Measurements from ENCODE around the gene HIP1. TPM values are rescaled to one million over a fixed set of nuclear protein-coding genes. Genes with fewer than 3 reads are reported as not detected.

Gene HIP1
- polyA plus RNA-seq, 1 of the 3 experiments (the other 2 are of a cell fraction): 11.3 TPM

- CTCF ChIA-PET: no interaction called here
- H3K27me3 ChIP-seq (ENCODE audit: insufficient read depth): no peaks in the 10 kb centered on the region
- no peak overlapping the region for H3K9ac ChIP-seq
- no peak overlapping the region for H2AFZ ChIP-seq (ENCODE audit: low read depth)
- WGBS (ENCODE audit: low lambda C conversion rate): 86% methylated on average over 4 of the region's 4 CpGs
- TF ChIP-seq TCF12 (IDR thresholded peaks at IDR 0.05) (no peak), SMC3 (IDR thresholded peaks at IDR 0.05; ENCODE audit: low read depth, low read length) (no peak), TAF1 (IDR thresholded peaks at IDR 0.05; ENCODE audit: borderline replicate concordance, low read depth, low read length) (no peak), NFIC (IDR thresholded peaks at IDR 0.05; ENCODE audit: borderline replicate concordance) (no peak), GABPA (IDR thresholded peaks at IDR 0.05; ENCODE audit: low read depth) (no peak), NRF1 (IDR thresholded peaks at IDR 0.05; ENCODE audit: low read depth, low read length) (no peak), USF1 (IDR thresholded peaks at IDR 0.05; ENCODE audit: borderline replicate concordance, low read depth) (no peak), MAX (IDR thresholded peaks at IDR 0.05; ENCODE audit: low read depth) (no peak), SIN3A (IDR thresholded peaks at IDR 0.05; ENCODE audit: borderline replicate concordance, low read depth, low read length) (no peak), FOXM1 (IDR thresholded peaks at IDR 0.05; ENCODE audit: low read depth) (no peak), POLR2AphosphoS5 (IDR thresholded peaks at IDR 0.05; ENCODE audit: low read depth, low read length) (no peak), CTCF (IDR thresholded peaks at IDR 0.05) (no peak), USF2 (IDR thresholded peaks at IDR 0.05; ENCODE audit: borderline replicate concordance, low read depth, low read length) (no peak), IRF3 (IDR thresholded peaks at IDR 0.05; ENCODE audit: low read depth, low read length) (no peak), FOXJ3 (CRISPR knock-in tag; IDR thresholded peaks at IDR 0.05) (no peak), YY1 (IDR thresholded peaks at IDR 0.05; ENCODE audit: low read depth) (no peak), EZH2phosphoT487 (IDR thresholded peaks at IDR 0.05; ENCODE audit: borderline replicate concordance, low read depth) (no peak)
- no peaks in the 10 kb centered on the region for H3F3A ChIP-seq (replicated peaks; ENCODE audit: insufficient read depth)
- POLR2A ChIA-PET: no interaction called here
- no peak overlapping the region for H3K4me3 ChIP-seq (ENCODE audit: low read depth in 2 of 2, low read length in 1 of 2)
- no peaks in the 10 kb centered on the region for H3K9me2 ChIP-seq
- no peaks in the 10 kb centered on the region for H3K36me3 ChIP-seq (replicated peaks in 1 of 2; ENCODE audit: control insufficient read depth in 1 of 2, insufficient read depth in 2 of 2, low read length in 1 of 2)
- no peaks in the 10 kb centered on the region for H3K79me2 ChIP-seq (ENCODE audit: insufficient read depth)
- no peak overlapping the region for H3K4me2 ChIP-seq
- no peaks in the 10 kb centered on the region for H4K20me1 ChIP-seq (ENCODE audit: insufficient read depth)
- DNase-seq: no peak
- H3K9me3 ChIP-seq: no peaks in the 10 kb centered on the region
- H3K4me1 ChIP-seq (ENCODE audit: control insufficient read depth in 1 of 2, insufficient read depth in 2 of 2, low read depth in 1 of 2, low read length in 1 of 2): no peaks in the 10 kb centered on the region
- no peak overlapping the region for H3K27ac ChIP-seq (ENCODE audit: low read depth in 2 of 2, low read length in 1 of 2)
Measured at GRCh38 chr7:75696263-75697037, 42.3 kb downstream of the HIP1 start.
